NCI-H1417 (cell line): ENCODE measurements around the gene EDNRB.
"Not testable (repeated sequence)": the region's sequence is repeated elsewhere in the genome, so short reads cannot be mapped to it uniquely, and the experiment has no call there.

Source experiments
- DNase-seq, 3 experiments: peaks; one replicate each; lab custom pipeline; 2025; lab: John Stamatoyannopoulos, UW

EDNRB gene

GRCh38 chr13:77896536-77896935 lies 22.1 kb downstream of the EDNRB start:
- no peak for DNase-seq

GRCh38 chr13:77894743-77895142 lies 23.9 kb downstream of the EDNRB start:
- no peak for DNase-seq

- DNase-seq, result peak in 1 of 3 experiments; percentile 36
Observed at GRCh38 chr13:77893066-77893465, 25.6 kb downstream of the EDNRB start.

- DNase-seq, result no peak
Observed at GRCh38 chr13:77892491-77892890, 26.1 kb downstream of the EDNRB start.

- no peak for DNase-seq
Observed at GRCh38 chr13:77891486-77891885, 27.1 kb downstream of the EDNRB start.

- DNase-seq, result peak in 1 of 3 experiments; percentile 14
Observed at GRCh38 chr13:77891041-77891440, 27.6 kb downstream of the EDNRB start.

GRCh38 chr13:77883328-77883727 lies 35.3 kb downstream of the EDNRB start:
- DNase-seq, result no peak

- no peak for DNase-seq
Observed at GRCh38 chr13:77878190-77878589, 40.4 kb downstream of the EDNRB start.

- no peak for DNase-seq
Observed at GRCh38 chr13:77876176-77876575, 42.5 kb downstream of the EDNRB start.

- DNase-seq, result no peak
Observed at GRCh38 chr13:77874406-77874805, 44.2 kb downstream of the EDNRB start.

GRCh38 chr13:77872995-77873394 lies 45.6 kb downstream of the EDNRB start:
- DNase-seq, result no peak

- DNase-seq, result no peak
Observed at GRCh38 chr13:77871596-77871995, 47.0 kb downstream of the EDNRB start.

- DNase-seq, result no peak
Observed at GRCh38 chr13:77868717-77869116, 49.9 kb downstream of the EDNRB start.

- DNase-seq, result no peak
Observed at GRCh38 chr13:77866971-77867370, 51.7 kb downstream of the EDNRB start.

- DNase-seq, result no peak
Observed at GRCh38 chr13:77865622-77866021, 53.0 kb downstream of the EDNRB start.

GRCh38 chr13:77863144-77863543 lies 55.5 kb downstream of the EDNRB start:
- DNase-seq, result no peak

GRCh38 chr13:77861741-77862140 lies 56.9 kb downstream of the EDNRB start:
- no peak for DNase-seq

GRCh38 chr13:77860507-77860981 lies 58.1 kb downstream of the EDNRB start:
- DNase-seq, result peak in 1 of 3 experiments; percentile 19

- DNase-seq, result no peak
Observed at GRCh38 chr13:77859450-77859849, 59.2 kb downstream of the EDNRB start.

- no peak for DNase-seq
Observed at GRCh38 chr13:77857531-77858209, 61.0 kb downstream of the EDNRB start.

- DNase-seq, result no peak
Observed at GRCh38 chr13:77853703-77854102, 64.9 kb downstream of the EDNRB start.

GRCh38 chr13:77848050-77848449 lies 70.6 kb downstream of the EDNRB start:
- DNase-seq, result not testable (repeated sequence)

- DNase-seq, result no peak
Observed at GRCh38 chr13:77846173-77846572, 72.5 kb downstream of the EDNRB start.
